Brain microvascular endothelial cell (primary cell): ENCODE measurements around the gene PIM3.

Source experiments
- DNase-seq: peaks from one replicate; pipeline ENCODE4 v3.0.0-alpha.2; 2020
- H3K27ac ChIP-seq: fragments of 250-450 bp; sonication (Bioruptor Pico); 2 replicates; pipeline ENCODE4 v1.5.1; 2020; ENCODE audit warnings: mild to moderate bottlenecking, moderate library complexity
- H3K27me3 ChIP-seq: fragments of 250-450 bp; sonication (Bioruptor Pico); replicated peaks from 2 replicates; pipeline ENCODE4 v1.5.1; 2020; ENCODE audit warnings: mild to moderate bottlenecking
- H3K36me3 ChIP-seq: fragments of 250-450 bp; sonication (Bioruptor Pico); replicated peaks from 2 replicates; pipeline ENCODE4 v1.5.1; 2020; ENCODE audit warnings: mild to moderate bottlenecking
- H3K4me3 ChIP-seq: 2 replicates; pipeline ENCODE4 v1.5.1; 2011; ENCODE audit warnings: low read depth, mild to moderate bottlenecking, control low read depth, low read length, moderate library complexity
- in situ Hi-C: cut with HindIII; loops from 2 replicates; pipeline ENCODE4 v1.10.0; 2017; ENCODE audit warnings: low sequenced_read_pairs, low pct_ligation_motif_present
- TF ChIP-seq, protein P1 (sequence below): IDR thresholded peaks from 2 replicates; pipeline ENCODE4 v1.5.1; 2011; ENCODE audit warnings: low read depth, mild to moderate bottlenecking, moderate library complexity, low read length, control low read depth, inconsistent platforms; ENCODE audit errors: missing control alignments

The PIM3 gene

DNA sequence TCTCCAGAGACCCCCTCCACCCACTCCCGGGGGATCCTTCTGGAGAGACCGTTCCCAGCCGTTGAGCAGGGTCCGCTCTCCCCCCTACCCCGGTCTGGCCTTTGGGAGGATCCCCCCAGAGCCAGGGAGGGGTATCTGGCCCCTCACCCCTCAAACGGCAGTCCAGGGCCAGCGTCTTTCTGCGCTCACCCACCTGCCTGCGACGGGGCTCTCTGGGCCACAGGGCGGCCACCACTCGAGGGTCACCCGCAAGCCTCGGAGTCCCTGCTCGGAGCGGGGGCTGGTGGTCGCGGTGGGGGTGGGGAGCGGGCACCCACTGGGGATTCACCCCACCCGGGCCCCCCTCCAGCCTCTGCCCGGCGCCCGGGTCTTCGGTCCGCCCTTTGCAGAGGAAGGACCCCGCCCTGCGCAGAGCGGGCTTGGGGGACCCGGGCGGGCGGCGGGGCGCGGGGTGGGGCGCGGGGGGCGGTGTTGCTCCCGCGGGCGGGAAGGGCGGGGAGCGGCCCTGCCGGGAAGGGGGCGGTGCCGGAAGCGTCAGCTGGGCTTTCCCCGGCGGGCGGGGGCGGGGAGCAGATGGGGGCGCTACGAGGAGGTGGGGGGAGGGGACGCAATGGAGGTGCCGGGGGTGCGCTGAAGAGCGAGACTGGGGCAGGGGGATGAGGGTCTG lies 25.5 kb upstream of the PIM3 start:
- H3K27ac ChIP-seq: no peak overlapping the region
- H3K36me3 ChIP-seq: no peaks in the 10 kb centered on the region
- no peak for DNase-seq

DNA sequence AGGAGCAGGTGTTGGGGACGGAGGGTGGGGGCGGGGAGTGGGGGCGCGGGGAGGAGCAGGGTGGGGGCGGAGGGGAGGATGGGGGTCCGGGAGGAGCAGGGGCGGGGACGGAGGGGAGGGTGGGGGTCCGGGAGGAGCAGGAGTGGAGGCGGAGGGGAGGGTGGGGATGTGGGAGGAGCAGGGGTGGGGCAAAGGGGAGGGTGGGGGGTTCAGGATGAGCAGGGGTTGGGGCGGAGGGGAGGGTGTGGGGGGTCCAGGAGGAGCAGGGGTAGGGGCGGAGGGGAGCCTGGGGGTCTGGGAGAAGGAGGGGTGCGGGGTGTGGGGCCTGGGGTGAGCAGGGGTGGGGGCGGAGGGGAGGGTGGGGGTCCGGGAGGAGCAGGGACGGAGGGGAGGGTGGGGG lies 25.0 kb upstream of the PIM3 start:
- no peaks in the 10 kb centered on the region for H3K36me3 ChIP-seq
- H3K4me3 ChIP-seq: no peak overlapping the region
- TF ChIP-seq, protein P1, sequence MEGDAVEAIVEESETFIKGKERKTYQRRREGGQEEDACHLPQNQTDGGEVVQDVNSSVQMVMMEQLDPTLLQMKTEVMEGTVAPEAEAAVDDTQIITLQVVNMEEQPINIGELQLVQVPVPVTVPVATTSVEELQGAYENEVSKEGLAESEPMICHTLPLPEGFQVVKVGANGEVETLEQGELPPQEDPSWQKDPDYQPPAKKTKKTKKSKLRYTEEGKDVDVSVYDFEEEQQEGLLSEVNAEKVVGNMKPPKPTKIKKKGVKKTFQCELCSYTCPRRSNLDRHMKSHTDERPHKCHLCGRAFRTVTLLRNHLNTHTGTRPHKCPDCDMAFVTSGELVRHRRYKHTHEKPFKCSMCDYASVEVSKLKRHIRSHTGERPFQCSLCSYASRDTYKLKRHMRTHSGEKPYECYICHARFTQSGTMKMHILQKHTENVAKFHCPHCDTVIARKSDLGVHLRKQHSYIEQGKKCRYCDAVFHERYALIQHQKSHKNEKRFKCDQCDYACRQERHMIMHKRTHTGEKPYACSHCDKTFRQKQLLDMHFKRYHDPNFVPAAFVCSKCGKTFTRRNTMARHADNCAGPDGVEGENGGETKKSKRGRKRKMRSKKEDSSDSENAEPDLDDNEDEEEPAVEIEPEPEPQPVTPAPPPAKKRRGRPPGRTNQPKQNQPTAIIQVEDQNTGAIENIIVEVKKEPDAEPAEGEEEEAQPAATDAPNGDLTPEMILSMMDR: no peak
- no peak for DNase-seq
- no peak overlapping the region for H3K27ac ChIP-seq
- H3K27me3 ChIP-seq: no peaks in the 10 kb centered on the region
- in situ Hi-C loops: no loop called here

More for the DNA sequence above, 25.5 kb upstream of the PIM3 start:
- TF ChIP-seq, protein P1: no peak
- H3K27me3 ChIP-seq: no peaks in the 10 kb centered on the region
- H3K4me3 ChIP-seq: no peak overlapping the region
- in situ Hi-C loops: no loop called here

DNA sequence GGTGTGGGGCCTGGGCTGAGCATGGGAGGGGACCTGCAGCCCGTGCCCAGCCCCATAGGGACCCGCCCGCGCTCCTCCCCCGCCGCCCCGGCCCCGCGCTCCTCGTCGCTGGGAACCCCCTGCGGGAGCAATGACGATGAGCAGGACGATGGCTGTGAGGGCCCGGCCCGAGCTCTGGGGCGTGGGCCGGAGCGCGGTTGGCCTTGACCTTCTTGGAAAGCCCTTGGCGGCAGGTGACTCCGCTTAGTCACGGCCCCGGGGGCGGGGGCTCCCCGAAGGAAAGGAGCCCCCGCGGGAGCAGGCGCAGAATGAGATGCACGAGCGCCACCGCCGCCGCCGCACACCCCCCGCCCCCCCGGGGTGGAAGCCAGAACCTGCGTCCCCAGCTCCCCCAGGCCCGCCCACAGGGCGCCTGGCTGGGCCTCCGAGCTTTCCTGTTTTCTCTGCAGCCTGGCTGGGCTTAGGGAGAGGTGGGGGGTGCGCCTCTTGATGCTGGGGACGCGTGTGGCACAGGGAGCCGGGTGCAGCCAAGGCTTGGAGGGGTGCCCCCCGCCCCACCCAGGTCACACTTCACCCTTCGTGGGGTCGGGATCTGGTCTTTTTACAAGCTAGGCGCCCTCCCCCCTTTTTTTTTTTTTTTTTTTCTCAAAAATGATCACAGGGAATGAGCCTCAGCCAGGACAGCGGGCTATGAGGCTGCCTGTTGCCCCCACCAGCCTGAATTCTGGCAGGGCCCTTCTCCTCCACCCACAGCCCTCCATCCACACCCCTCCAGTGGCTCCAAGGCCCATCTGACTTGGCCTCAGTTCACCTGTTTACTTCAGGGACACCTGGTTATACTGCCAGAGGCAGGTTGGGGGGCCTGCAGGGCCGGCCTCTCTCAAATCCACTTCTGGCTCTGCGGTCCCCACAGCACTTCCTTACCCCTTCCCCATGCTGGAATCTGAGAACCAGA lies 24.3 kb upstream of the PIM3 start:
- TF ChIP-seq, protein P1: no peak
- H3K27ac ChIP-seq: no peak overlapping the region
- H3K27me3 ChIP-seq: no peaks in the 10 kb centered on the region
- peak; percentile 52 for DNase-seq
- in situ Hi-C loops: no loop called here
- peak overlapping the region; percentile 5 for H3K4me3 ChIP-seq
- H3K36me3 ChIP-seq: no peaks in the 10 kb centered on the region

DNA sequence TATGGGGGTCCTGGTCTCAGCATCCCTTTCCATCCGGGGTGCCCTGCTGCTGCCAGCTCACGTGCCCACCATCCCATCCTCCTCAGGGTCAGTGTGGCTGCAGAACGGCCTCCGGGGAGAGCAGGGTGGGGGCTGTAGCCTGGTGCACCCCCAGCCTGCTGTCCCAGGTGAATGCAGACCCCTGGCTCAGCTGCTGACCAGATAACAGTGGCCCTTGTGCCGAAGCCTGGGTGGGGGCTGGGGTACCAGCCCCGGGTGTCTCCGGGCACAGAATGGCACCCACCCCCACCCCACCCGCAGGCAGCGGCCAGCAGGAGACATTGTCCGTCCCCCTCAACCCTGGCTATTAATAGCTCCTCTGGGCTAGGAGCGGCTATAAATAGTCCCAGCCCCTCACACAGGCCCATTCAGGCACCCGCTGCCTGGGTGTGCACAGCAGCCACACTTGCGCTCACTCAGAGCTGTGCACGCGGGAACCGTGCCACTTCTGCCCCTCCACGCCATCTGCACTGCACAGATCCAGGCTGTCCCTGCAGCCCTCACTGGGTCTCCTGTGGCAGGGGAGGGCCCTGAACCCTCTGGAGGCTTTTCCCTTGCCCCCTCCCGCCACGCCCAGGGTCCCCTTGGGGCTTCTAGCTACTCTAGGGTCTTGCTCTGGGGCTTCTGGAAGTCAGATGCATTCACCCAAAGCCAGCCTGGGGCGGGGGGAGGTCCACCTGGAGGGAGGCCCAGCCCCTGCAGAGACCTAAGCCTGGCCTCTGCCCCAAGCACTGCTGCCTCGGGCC lies 23.4 kb upstream of the PIM3 start:
- Histone ChIP-seq H3K36me3 (no peaks in the 10 kb centered on the region), H3K27me3 (no peaks in the 10 kb centered on the region), H3K4me3 (no peak overlapping the region), H3K27ac (no peak overlapping the region)
- TF ChIP-seq, protein P1: no peak
- in situ Hi-C loops: no loop called here
- no peak for DNase-seq

DNA sequence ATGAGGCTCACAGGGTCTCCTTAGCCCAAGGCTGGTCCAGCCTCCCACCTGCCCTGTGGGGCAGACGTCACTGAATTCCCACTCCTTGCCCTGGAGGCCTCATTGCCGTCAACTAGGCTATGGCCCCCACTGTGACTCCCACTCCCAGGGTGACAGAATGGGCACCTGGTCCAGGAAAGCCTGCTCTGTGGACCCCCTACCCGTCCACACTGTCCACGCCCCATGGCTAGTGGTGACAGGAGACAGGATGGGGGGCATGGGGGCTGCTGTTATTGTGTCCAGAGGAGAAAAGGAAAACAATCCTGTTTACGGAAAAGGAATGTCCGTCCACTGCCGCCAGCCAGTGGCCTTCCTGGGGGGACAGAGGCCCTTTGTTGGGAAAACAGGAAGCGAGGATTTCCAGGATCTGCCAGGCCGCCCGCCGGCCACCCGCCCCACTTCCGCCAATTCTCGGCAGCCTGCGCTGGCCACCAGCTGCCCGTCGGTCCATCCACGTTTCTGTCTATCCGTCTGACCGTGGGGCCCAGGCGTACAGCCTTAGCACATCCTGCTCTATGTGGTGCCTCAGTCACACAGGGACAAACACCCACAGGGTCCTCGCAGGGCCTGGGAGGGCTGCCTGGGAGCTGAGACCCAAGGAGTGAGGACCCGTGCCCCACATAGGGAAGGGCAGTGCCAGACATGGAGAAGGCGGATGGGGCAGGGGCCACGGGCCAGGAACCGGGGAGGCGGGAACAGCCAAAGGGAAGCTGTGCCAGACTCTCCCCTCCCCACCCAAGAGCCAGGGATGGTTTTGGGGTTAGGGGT lies 22.6 kb upstream of the PIM3 start:
- in situ Hi-C loops: no loop called here
- TF ChIP-seq, protein P1: no peak
- no peak overlapping the region for H3K27ac ChIP-seq
- H3K36me3 ChIP-seq: no peaks in the 10 kb centered on the region
- DNase-seq: no peak
- H3K27me3 ChIP-seq: no peaks in the 10 kb centered on the region
- no peak overlapping the region for H3K4me3 ChIP-seq
